ENCODE results near the gene CCDC120. TPM values are rescaled to one million over a fixed set of nuclear protein-coding genes. Genes with fewer than 3 reads are reported as not detected.
A peak's percentile ranks its signal among the peaks of the same experiment; 100 is the strongest.

Gene CCDC120
- total RNA-seq, 1 donor from 2014 or later: 8.6 TPM

DNA sequence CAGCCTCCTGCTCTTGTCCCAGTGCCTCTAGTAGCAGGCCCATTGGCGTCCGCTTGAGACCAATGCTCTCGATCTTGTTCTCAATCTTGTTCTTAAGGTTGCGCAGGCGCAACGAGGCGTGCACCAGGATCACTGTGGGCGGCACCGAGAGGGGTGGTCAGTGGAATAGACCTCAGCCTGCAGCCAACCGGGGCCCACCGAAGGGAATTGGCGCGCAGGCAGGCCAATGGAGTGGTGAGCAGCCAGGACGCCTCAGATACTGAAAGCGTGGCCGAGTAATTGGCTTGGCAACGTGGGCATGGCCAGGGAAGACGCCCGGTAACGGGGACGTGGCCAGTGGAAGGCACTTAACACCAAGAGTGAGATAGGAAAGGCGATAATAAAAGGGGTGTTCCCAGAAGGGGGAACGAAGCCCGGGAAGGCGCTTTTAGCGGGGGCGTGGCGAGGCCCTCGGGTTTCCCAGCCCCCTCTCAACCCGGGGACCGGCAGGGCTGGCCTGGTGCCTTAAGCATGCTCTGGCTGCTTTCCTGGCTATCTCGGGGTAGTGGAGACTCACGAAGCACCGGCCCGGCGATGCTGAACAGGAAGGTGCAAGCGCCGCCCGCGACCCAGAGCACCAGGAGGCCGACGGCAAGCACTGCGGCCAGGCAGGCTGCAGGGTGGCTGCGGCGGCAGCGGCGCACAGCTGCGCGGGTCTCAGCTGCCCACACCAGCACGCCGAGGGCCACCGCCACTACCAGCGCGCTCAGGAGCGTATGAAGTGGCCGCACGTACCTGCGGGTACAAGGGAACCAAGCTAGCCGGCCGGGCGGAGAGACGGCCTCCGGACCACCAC, 13.3 kb downstream of the CCDC120 start:
- Histone ChIP-seq H3K36me3 (no peaks in the 10 kb centered on the region), H3K27me3 (no peaks in the 10 kb centered on the region), H3K27ac (peak overlapping the region; percentile 41), H3K4me3 (peak overlapping the region; percentile 53 to 55), H3K4me1 (no peaks in the 10 kb centered on the region), H3K9me3 (no peaks in the 10 kb centered on the region)
- peak in 1 of 2 donors; percentile 88 for DNase-seq (ENCODE audit: extremely low spot score in 2 of 2)
- TF ChIP-seq POLR2A (IDR thresholded peaks at IDR 0.05) (no peak), POLR2AphosphoS5 (IDR thresholded peaks at IDR 0.05; ENCODE audit: insufficient read depth in 1 of 2, low read depth in 1 of 2) (peak; percentile 19 to 30)
- intact Hi-C loops (cut with DNase I): loop anchor here (10.0 kb wide), 1 partner anchor 103 kb away; the partner anchor contains the start of gene PLP2

DNA sequence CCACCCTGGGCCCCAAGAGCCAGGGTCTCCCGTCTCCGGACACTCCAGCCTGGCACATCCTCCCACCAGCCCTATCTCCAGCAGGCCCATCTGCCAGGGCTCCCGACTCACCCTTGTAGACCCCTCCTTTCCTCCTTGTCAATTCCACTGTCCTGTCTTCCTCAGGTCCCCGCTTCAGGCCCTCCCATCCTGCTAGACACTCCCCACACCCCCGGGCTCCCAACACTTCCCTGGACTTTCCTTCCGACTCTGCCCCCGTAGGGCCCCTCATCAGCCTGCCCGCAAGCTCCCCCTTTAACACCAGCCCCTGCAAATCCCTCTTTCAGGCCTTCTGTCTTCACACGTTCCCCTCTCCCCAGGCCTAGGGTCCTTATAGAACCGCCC, 13.9 kb downstream of the CCDC120 start:
- Histone ChIP-seq H3K4me3 (peak overlapping the region; percentile 53 to 55), H3K9me3 (no peaks in the 10 kb centered on the region), H3K27me3 (no peaks in the 10 kb centered on the region), H3K27ac (peak overlapping the region; percentile 41), H3K4me1 (no peaks in the 10 kb centered on the region), H3K36me3 (no peaks in the 10 kb centered on the region)
- TF ChIP-seq POLR2AphosphoS5 (IDR thresholded peaks at IDR 0.05; ENCODE audit: insufficient read depth in 1 of 2, low read depth in 1 of 2) (no peak), POLR2A (IDR thresholded peaks at IDR 0.05) (no peak)
- TF ChIP-seq, protein P1, sequence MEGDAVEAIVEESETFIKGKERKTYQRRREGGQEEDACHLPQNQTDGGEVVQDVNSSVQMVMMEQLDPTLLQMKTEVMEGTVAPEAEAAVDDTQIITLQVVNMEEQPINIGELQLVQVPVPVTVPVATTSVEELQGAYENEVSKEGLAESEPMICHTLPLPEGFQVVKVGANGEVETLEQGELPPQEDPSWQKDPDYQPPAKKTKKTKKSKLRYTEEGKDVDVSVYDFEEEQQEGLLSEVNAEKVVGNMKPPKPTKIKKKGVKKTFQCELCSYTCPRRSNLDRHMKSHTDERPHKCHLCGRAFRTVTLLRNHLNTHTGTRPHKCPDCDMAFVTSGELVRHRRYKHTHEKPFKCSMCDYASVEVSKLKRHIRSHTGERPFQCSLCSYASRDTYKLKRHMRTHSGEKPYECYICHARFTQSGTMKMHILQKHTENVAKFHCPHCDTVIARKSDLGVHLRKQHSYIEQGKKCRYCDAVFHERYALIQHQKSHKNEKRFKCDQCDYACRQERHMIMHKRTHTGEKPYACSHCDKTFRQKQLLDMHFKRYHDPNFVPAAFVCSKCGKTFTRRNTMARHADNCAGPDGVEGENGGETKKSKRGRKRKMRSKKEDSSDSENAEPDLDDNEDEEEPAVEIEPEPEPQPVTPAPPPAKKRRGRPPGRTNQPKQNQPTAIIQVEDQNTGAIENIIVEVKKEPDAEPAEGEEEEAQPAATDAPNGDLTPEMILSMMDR (IDR thresholded peaks at IDR 0.05): no peak
- DNase-seq (ENCODE audit: extremely low spot score in 2 of 2): peak in 1 of 2 donors; percentile 85
- intact Hi-C loops (cut with DNase I): loop anchor here (10.0 kb wide), 1 partner anchor 102 kb away; the partner anchor contains the start of gene PLP2

DNA sequence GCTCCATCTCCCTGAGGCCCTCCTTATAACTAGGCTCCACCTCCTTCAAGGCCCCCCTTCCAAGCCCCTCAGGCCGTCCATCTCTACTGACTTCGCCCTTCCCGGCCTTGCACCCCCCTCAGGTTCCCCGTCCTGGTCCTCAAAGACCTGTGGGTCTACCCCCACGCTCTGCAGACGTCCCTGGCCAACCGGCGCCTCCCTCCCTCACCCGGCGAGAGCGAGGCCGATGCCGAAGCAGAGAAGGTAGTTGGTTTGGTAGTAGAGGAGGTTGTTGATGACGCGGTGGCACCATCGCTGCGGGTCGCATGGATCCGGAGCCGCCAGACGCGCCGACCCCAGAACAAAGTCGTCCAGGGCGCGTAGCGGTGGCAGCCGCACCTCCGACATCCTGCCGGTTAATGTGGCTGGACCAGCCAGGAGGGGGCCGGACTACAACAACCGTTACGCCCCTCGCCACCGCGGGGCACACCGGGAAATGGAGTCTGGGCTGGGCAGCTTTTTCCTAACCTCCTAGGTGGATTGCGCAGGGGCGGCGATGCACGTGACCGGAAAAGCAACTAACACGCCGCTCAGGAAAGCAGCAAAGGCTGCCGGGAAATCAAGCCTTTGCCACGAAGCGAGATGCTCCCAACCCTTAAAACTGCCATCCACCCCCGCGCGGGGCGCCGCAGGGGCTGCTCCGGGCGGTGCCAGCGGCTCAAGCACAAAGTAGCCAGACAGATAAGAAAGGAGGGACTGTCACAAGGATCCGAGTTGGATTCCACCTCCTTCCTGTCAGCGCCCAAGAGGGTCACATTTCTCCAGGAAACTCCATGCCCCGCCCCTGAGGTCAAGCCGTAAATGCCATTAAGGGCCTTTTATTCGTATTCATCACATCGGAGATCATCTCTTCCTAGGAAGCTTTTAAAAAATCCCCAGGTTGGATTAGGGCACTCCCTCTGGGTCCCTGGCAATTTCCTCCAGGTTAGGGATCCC, 15.1 kb downstream of the CCDC120 start, which contains the start of gene PRAF2:
Gene PRAF2 (minus strand): TSS at position 402 of the 975 bp plus-strand sequence. CDS start 15 bp downstream, at position 387.
- Histone ChIP-seq H3K27ac (peak within 1 kb of the TSS; percentile 57), H3K4me3 (peak within 1 kb of the TSS; percentile 53 to 55), H3K9me3 (no peaks in the 10 kb centered on the region), H3K4me1 (peaks cover 5% of the 10 kb centered on the region), H3K27me3 (no peaks in the 10 kb centered on the region), H3K36me3 (no peaks in the 10 kb centered on the region)
- intact Hi-C loops (cut with DNase I): loop anchor here (10.0 kb wide), 1 partner anchor 101 kb away; the partner anchor contains the start of gene PLP2
- peak in 1 of 2 donors; percentile 93 for DNase-seq (ENCODE audit: extremely low spot score in 2 of 2)
- TF ChIP-seq POLR2A (IDR thresholded peaks at IDR 0.05) (peak in 1 of 2 donors; percentile 46), POLR2AphosphoS5 (IDR thresholded peaks at IDR 0.05; ENCODE audit: insufficient read depth in 1 of 2, low read depth in 1 of 2) (peak; percentile 90 to 92)
- TF ChIP-seq, protein P1 (IDR thresholded peaks at IDR 0.05): no peak

DNA sequence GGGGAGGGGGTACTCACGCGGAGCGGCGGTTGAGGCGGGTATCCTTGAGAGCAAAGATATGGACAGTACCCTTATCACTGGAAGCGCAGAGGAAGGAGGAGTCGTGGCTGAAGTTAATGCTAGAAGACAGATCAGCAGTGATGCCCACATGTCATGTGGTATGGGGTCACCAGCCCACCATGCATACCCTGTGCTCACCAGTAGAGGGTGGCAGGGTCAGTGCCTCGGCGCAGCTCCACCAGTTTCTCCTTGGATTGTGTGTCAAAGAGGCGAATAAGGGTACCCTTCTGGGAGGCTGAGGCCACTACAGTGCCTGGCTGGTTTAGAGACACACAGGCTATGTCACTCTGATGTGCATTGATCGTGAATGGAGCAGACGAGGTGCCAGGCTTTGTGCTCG, 16.5 kb downstream of the CCDC120 start:
- intact Hi-C loops (cut with DNase I): loop anchor here (10.0 kb wide), 1 partner anchor 99 kb away; the partner anchor contains the start of gene PLP2
- H3K27me3 ChIP-seq: no peaks in the 10 kb centered on the region
- TF ChIP-seq POLR2A (IDR thresholded peaks at IDR 0.05) (no peak), POLR2AphosphoS5 (IDR thresholded peaks at IDR 0.05; ENCODE audit: insufficient read depth in 1 of 2, low read depth in 1 of 2) (no peak)
- TF ChIP-seq, protein P1 (IDR thresholded peaks at IDR 0.05): no peak
- H3K9me3 ChIP-seq: no peaks in the 10 kb centered on the region
- H3K36me3 ChIP-seq: no peaks in the 10 kb centered on the region
- H3K4me3 ChIP-seq: no peak overlapping the region
- peaks cover 8% of the 10 kb centered on the region for H3K4me1 ChIP-seq
- no peak for DNase-seq (ENCODE audit: extremely low spot score in 2 of 2)
- no peak overlapping the region for H3K27ac ChIP-seq

DNA sequence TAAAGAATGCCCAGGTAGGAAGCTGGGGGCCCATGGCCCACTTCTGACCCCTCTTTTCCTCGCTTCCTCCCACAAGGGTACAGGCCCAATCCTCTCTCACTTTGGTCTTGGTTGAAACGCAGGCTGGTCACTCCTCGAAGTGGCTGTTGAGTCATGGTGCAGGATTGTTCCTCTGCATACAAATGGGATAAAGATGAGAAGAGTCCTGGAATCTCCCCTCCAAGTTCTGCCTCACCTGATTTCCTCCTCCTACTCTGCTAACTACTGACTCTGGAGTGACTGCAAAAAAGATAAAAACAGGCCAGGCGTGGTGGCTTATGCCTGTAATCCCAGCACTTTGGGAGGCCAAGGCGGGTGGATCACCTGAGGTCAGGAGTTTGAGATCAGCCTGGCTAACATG, 19.1 kb downstream of the CCDC120 start:
- intact Hi-C loops (cut with DNase I): loop anchor here (10.0 kb wide), 1 partner anchor 97 kb away; the partner anchor contains the start of gene PLP2
- H3K27ac ChIP-seq: no peak overlapping the region
- no peak overlapping the region for H3K4me3 ChIP-seq
- no peaks in the 10 kb centered on the region for H3K9me3 ChIP-seq
- no peaks in the 10 kb centered on the region for H3K36me3 ChIP-seq
- TF ChIP-seq POLR2A (IDR thresholded peaks at IDR 0.05) (no peak), POLR2AphosphoS5 (IDR thresholded peaks at IDR 0.05; ENCODE audit: insufficient read depth in 1 of 2, low read depth in 1 of 2) (no peak)
- TF ChIP-seq, protein P1 (IDR thresholded peaks at IDR 0.05): no peak
- peaks cover 8% of the 10 kb centered on the region for H3K4me1 ChIP-seq
- no peak for DNase-seq (ENCODE audit: extremely low spot score in 2 of 2)
- no peaks in the 10 kb centered on the region for H3K27me3 ChIP-seq
